Neural crest cell (in vitro differentiated cells): ENCODE measurements around the gene ZAR1L. TPM values are rescaled to one million over a fixed set of nuclear protein-coding genes. Genes with fewer than 3 reads are reported as not detected.

ENCODE experiments used
- DNase-seq: peaks from one replicate; pipeline ENCODE4 v3.0.0; 2021; ENCODE audit warnings: low read depth, mixed read lengths, low spot score
- H3K27ac Mint-ChIP-seq: one replicate; pipeline ENCODE4 v1.8.0; 2021; ENCODE audit warnings: mild to moderate bottlenecking, mixed read lengths; ENCODE audit not compliant: unreplicated experiment
- H3K27me3 Mint-ChIP-seq: 2 replicates; pipeline ENCODE4 v1.8.0; 2021; ENCODE audit warnings: low read depth, mild to moderate bottlenecking, mixed read lengths
- H3K36me3 Mint-ChIP-seq: 2 replicates; pipeline ENCODE4 v1.8.0; 2021; ENCODE audit warnings: low read depth, mild to moderate bottlenecking, mixed read lengths
- H3K4me1 Mint-ChIP-seq: 2 replicates; pipeline ENCODE4 v1.8.0; 2021; ENCODE audit warnings: mixed read lengths
- H3K4me3 Mint-ChIP-seq: one replicate; pipeline ENCODE4 v1.8.0; 2021; ENCODE audit warnings: mild to moderate bottlenecking, mixed read lengths
- H3K9me3 Mint-ChIP-seq: 2 replicates; pipeline ENCODE4 v1.8.0; 2021; ENCODE audit warnings: mixed read lengths
- total RNA-seq: library from RNA; stranded (reverse); gene quantifications from 2 replicates; pipeline ENCODE4 v1.2.1, GENCODE V29; 2021
- TF ChIP-seq, protein P1 (sequence below): fragments of 200-600 bp; sonication (generic); conservative IDR thresholded peaks from 2 replicates; pipeline ENCODE4 v1.5.0; 2021; ENCODE audit warnings: antibody characterized with exemption, mild to moderate bottlenecking

Gene ZAR1L
- total RNA-seq, 1 donor from 2014 or later = 0.26 TPM

DNA sequence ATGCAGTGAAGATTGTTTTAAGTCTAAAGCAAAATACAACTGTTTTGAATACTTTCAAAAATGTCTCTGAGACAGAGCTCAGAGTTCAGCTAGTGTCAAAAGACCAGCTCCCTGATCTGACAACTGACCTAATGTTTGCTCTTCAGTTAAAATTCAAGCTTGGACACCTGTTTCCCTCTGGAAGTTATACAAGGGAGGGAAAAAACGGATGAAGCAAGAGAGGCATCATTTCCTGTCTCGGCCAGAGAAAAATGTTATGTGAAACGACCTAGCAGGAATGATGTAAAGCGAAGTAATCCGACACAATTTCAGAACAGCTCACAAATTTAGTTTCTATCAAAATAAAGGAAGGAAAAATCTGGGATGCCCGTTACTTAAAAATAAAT lies 59.4 kb downstream of the ZAR1L start:
- H3K4me3 Mint-ChIP-seq = no peak overlapping the region
- H3K4me1 Mint-ChIP-seq = no peaks in the 10 kb centered on the region
- DNase-seq = no peak
- no peaks in the 10 kb centered on the region for H3K9me3 Mint-ChIP-seq
- H3K27ac Mint-ChIP-seq = no peak overlapping the region
- H3K27me3 Mint-ChIP-seq = no peaks in the 10 kb centered on the region
- TF ChIP-seq, protein P1, sequence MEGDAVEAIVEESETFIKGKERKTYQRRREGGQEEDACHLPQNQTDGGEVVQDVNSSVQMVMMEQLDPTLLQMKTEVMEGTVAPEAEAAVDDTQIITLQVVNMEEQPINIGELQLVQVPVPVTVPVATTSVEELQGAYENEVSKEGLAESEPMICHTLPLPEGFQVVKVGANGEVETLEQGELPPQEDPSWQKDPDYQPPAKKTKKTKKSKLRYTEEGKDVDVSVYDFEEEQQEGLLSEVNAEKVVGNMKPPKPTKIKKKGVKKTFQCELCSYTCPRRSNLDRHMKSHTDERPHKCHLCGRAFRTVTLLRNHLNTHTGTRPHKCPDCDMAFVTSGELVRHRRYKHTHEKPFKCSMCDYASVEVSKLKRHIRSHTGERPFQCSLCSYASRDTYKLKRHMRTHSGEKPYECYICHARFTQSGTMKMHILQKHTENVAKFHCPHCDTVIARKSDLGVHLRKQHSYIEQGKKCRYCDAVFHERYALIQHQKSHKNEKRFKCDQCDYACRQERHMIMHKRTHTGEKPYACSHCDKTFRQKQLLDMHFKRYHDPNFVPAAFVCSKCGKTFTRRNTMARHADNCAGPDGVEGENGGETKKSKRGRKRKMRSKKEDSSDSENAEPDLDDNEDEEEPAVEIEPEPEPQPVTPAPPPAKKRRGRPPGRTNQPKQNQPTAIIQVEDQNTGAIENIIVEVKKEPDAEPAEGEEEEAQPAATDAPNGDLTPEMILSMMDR = no peak
- no peaks in the 10 kb centered on the region for H3K36me3 Mint-ChIP-seq

- no peak for DNase-seq
- TF ChIP-seq, protein P1 = no peak
- no peaks in the 10 kb centered on the region for H3K27me3 Mint-ChIP-seq
- no peaks in the 10 kb centered on the region for H3K36me3 Mint-ChIP-seq
- no peaks in the 10 kb centered on the region for H3K4me1 Mint-ChIP-seq
- no peak overlapping the region for H3K27ac Mint-ChIP-seq
- H3K4me3 Mint-ChIP-seq = no peak overlapping the region
- H3K9me3 Mint-ChIP-seq = no peaks in the 10 kb centered on the region
Observed at GRCh38 chr13:32254916-32255723, 60.0 kb downstream of the ZAR1L start.

DNA sequence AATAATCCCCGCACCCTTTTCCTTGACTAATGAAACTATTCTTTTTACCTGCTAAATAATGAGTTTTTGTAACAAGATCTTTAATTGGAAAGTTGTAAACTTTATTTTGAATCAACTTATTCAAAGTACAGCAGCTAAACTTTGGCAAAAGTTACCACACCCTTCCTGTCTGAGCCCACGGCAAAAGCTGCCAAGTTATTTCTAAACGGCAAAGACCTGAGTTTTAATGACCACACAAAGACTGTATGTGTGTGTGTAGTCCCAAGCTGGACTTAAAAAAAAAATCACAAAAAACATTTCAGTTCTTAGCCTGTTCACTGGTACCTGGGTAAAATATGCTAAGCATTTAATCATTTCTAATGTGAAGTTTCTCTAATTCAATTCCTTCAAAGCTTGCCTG lies 60.7 kb downstream of the ZAR1L start:
- H3K36me3 Mint-ChIP-seq = no peaks in the 10 kb centered on the region
- no peak for DNase-seq
- H3K4me1 Mint-ChIP-seq = no peaks in the 10 kb centered on the region
- H3K27me3 Mint-ChIP-seq = no peaks in the 10 kb centered on the region
- H3K4me3 Mint-ChIP-seq = no peak overlapping the region
- H3K27ac Mint-ChIP-seq = no peak overlapping the region
- TF ChIP-seq, protein P1 = no peak
- no peaks in the 10 kb centered on the region for H3K9me3 Mint-ChIP-seq

- Mint-ChIP-seq H3K27me3 (no peaks in the 10 kb centered on the region), H3K4me1 (no peaks in the 10 kb centered on the region), H3K9me3 (no peaks in the 10 kb centered on the region), H3K4me3 (no peak overlapping the region), H3K36me3 (no peaks in the 10 kb centered on the region), H3K27ac (no peak overlapping the region)
- DNase-seq = no peak
- TF ChIP-seq, protein P1 = no peak
Observed at GRCh38 chr13:32253911-32254399, 61.2 kb downstream of the ZAR1L start.

Other genes starting within 250 kb of the ZAR1L start
- gene BRCA2, start 145 bp upstream of the ZAR1L start, total RNA-seq = 26.4 and 28.5 TPM in 2 replicates
- 1.6 and 2.0 TPM in 2 replicates for gene N4BP2L1, start 112.8 kb upstream of the ZAR1L start, total RNA-seq
- 81.1 and 89.5 TPM in 2 replicates for gene N4BP2L2, start 223.4 kb upstream of the ZAR1L start, total RNA-seq